ENCODE results near the gene ATP2A2. TPM values are rescaled to one million over a fixed set of nuclear protein-coding genes. Genes with fewer than 3 reads are reported as not detected.

Gene ATP2A2
- total RNA-seq, 1 experiment from 2014 or later: 239 TPM

- DNase-seq (ENCODE audit: low read depth, low spot score) (no peak), ATAC-seq (no peak)
- BruUV-seq (replicated peaks): no TSS peak
- H3K79me2 ChIP-seq (ENCODE audit: insufficient read depth, low read length): peaks cover 17% of the 10 kb centered on the region
- H3K4me1 ChIP-seq (ENCODE audit: control insufficient read depth in 1 of 2, insufficient read depth in 2 of 2, low read length in 2 of 2): peaks cover 12 to 35% of the 10 kb centered on the region in 2 experiments
- H3K4me2 ChIP-seq (ENCODE audit: low read length): no peak overlapping the region
- no peak overlapping the region for H3K9ac ChIP-seq (ENCODE audit: low read length)
- intact Hi-C loops (cut with micrococcal nuclease): no loop called here
- H2AFZ ChIP-seq (ENCODE audit: low read depth, low read length, poor library complexity, severe bottlenecking): no peak overlapping the region
- no peaks in the 10 kb centered on the region for H3K9me2 ChIP-seq (ENCODE audit: insufficient read depth)
- peaks cover 3 to 7% of the 10 kb centered on the region in 2 experiments; a peak in 3 of 4 replicates for H3K36me3 ChIP-seq (ENCODE audit: control insufficient read depth in 1 of 2, insufficient read depth in 2 of 2, low read length in 2 of 2)
- no peaks in the 10 kb centered on the region for H3K9me3 ChIP-seq (ENCODE audit: control insufficient read depth in 1 of 2, insufficient read depth in 1 of 2, low read depth in 1 of 2, low read length in 2 of 2)
- H4K20me1 ChIP-seq (ENCODE audit: insufficient read depth): peaks cover 5% of the 10 kb centered on the region; the same call in 1 of the 2 replicates
- H3K4me3 ChIP-seq (replicated peaks in 1 of 2; ENCODE audit: low read depth in 1 of 2, low read length in 2 of 2): no peak overlapping the region
- TF ChIP-seq POLR2A (IDR thresholded peaks at IDR 0.05; ENCODE audit: borderline replicate concordance, extremely low read depth, insufficient read depth, insufficient read length) (no peak), SRF (IDR thresholded peaks at IDR 0.05; ENCODE audit: low read depth) (no peak), ZFX (IDR thresholded peaks at IDR 0.05) (no peak), TCF7L2 (IDR thresholded peaks at IDR 0.05; ENCODE audit: borderline replicate concordance, extremely low read depth, insufficient read depth, insufficient read length) (no peak), JUND (IDR thresholded peaks at IDR 0.05) (no peak), MAX (IDR thresholded peaks at IDR 0.05) (no peak), SIN3A (IDR thresholded peaks at IDR 0.05; ENCODE audit: low read depth) (no peak), FOSL1 (IDR thresholded peaks at IDR 0.05; ENCODE audit: low read depth) (no peak), POLR2AphosphoS5 (IDR thresholded peaks at IDR 0.05; ENCODE audit: low read depth, low read length) (no peak), ZNF274 (IDR thresholded peaks at IDR 0.05; ENCODE audit: low read depth, low read length) (no peak), EZH2 (IDR thresholded peaks at IDR 0.05) (no peak), CEBPB (IDR thresholded peaks at IDR 0.05; ENCODE audit: low read depth) (no peak), EZH2phosphoT487 (IDR thresholded peaks at IDR 0.05; ENCODE audit: borderline replicate concordance) (no peak)
- TF ChIP-seq, protein P1, sequence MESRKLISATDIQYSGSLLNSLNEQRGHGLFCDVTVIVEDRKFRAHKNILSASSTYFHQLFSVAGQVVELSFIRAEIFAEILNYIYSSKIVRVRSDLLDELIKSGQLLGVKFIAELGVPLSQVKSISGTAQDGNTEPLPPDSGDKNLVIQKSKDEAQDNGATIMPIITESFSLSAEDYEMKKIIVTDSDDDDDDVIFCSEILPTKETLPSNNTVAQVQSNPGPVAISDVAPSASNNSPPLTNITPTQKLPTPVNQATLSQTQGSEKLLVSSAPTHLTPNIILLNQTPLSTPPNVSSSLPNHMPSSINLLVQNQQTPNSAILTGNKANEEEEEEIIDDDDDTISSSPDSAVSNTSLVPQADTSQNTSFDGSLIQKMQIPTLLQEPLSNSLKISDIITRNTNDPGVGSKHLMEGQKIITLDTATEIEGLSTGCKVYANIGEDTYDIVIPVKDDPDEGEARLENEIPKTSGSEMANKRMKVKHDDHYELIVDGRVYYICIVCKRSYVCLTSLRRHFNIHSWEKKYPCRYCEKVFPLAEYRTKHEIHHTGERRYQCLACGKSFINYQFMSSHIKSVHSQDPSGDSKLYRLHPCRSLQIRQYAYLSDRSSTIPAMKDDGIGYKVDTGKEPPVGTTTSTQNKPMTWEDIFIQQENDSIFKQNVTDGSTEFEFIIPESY (IDR thresholded peaks at IDR 0.05; ENCODE audit: extremely low read depth, insufficient replicate concordance, low read length): no peak
- ChIA-PET CTCF (no interaction called here), RAD21 (ENCODE audit: low non-redundant PET in 1 of 2, low total read pairs in 2 of 2, uncharacterized antibody in 2 of 2, unreplicated experiment in 2 of 2) (interaction anchor here in 1 of 2 experiments (0.6 kb wide), 1 partner anchor 178 kb away, joined by 6 read pairs; no protein-coding TSS in a partner anchor), POLR2A (no interaction called here)
- H3K27ac ChIP-seq (ENCODE audit: low read depth, low read length): no peak overlapping the region
- H3K27me3 ChIP-seq (ENCODE audit: insufficient read depth, low read length): no peaks in the 10 kb centered on the region
These were observed 2.9 kb upstream of the ATP2A2 start for GRCh38 chr12:110278255-110278536.
